GM21360 (cell line): ENCODE results near the gene TMEM272.
A peak's percentile ranks its signal among the peaks of the same experiment; 100 is the strongest.

ENCODE experiments used
- ATAC-seq: cut with Tn5 transposase; IDR thresholded peaks from one replicate; pipeline ENCODE4 v1.9.1; 2021; ENCODE audit warnings: mild to moderate bottlenecking, moderate library complexity; ENCODE audit not compliant: unreplicated experiment

Gene TMEM272

DNA sequence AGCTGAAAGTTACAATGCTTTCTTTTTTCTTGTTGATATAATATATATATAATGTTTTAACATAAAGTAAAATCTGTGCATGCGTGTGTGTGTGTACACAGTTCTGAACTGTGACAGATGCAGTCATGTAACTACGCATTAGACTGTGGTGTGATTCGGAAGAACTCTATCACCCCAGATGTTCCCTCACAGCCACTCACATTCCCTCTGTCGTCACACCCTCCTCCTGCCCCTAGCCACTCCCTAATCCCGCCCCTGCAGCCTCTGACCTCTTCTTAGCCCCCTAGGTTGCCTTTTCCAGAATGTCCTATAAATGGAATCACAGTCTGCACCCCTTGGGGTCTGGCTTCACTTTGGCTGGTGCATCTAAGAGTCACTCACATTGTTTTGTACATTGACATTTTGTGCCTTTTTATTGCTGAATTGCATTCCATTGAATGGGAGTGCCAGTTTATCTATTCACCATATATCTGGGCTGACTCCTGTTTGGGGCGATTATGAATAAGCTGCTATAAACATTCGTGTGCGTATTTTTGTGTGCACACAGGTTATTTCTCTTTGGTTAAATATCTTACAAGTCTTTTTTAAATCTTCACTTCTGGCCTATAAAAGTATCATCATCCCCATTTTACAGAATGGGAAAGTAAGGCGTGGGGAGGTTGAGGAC lies 61.4 kb downstream of the TMEM272 start:
- no peak for ATAC-seq

DNA sequence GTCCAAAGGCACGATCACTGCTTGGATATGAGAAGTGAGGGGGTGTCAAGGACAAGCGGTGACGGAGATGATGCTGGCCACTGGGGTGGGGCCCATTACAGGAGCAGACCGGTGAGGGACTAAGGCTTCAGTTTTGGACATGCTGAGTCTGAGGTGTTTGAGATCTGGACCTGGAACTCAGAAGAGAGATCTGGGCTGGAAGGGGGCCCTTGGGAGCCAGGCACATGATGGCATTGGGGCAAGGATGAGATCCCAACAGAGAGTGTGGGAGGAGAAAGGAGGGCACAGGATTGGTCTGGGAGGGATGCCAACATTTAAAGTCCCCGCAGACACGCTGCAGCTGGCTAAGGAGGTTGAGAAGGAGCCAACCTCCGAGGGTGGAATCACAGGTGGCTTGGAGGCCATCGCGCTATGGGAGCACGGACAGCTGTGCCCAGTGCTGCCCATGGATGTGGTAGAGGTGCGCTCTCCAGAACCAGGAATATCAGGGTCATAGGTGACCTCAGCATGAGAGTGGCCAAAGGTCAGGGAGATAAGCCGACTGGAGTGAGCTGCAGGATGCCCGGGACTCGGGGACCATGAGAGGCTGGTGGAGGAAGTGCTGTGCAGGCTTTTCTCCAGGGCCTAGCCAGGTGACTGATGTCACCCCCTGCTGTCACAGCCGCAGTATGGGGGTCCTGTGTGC lies 62.8 kb downstream of the TMEM272 start:
- ATAC-seq = no peak

DNA sequence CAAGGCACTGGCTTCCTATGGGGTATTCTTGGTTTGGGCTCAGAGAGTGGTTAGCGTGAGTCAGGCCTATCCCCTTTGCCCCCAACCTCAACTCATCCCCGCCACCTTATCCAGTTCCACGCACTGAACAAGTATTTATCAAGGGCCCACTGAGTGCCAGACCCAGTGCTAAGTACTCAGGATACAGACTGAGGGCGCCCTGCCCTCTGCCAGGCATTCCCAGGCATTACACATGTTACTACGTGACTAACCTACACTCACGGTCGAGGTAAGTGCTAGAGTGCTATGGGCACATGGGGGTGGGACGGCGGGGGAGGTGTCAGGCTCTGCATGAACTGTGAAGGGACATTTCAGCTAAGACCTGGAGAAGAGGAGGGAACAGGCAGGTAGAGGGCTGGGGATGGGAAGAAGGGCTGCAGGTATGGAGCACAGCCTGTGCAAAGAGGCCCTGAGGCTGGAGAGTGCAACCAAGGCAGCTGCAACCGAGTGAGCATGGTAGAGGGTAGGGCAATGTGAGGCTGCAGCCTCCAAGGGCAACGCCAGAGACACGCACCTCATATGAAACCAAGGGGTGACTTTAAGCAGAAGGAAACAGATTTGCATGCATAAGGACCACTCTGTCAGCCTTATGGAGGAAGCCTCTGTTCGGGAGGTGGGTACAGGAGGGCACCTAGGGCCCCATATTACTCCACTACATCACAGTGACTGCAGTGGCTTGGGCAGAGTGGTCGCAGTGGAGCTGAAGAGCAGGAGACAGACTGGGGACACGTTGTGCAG lies 63.5 kb downstream of the TMEM272 start:
- ATAC-seq = no peak

DNA sequence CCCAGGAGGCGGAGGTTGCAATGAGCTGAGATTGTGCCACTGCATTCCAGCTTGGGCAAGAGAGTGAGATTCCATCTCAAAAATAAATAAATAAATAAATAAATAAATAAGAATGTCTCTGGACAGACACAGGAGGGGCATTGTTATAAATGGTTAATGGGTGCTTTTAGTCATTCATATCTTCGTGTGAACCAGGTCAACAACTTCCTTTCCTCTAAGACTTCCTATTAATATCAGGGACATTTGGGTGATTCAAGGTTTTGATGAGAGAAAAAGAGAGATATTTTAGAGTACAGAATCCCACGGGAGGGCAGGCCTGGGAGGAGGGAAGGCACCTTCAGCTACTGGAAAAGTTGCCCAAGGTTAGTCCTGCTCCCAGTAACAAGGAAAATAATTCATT lies 64.9 kb downstream of the TMEM272 start:
- no peak for ATAC-seq

DNA sequence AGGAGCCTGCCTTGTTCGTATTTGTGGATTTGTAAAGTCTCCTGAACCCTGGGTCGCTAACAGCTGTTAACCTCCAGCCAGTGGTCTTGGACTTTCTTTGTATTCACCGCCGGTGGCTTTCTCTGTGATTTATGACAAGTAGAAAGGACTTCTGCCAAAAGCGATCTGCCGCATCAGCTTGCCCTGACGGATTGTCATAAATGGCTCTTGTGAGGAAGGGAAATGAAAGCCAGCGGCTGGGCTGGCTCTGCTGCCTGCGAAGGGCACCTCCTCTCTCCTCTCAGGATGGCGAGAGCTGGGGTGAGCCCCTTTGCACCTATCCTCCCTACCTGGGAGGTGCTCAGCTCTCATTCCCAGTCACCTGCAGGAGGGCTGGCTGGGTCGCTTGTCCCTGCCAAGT lies 66.6 kb downstream of the TMEM272 start:
- ATAC-seq = no peak

DNA sequence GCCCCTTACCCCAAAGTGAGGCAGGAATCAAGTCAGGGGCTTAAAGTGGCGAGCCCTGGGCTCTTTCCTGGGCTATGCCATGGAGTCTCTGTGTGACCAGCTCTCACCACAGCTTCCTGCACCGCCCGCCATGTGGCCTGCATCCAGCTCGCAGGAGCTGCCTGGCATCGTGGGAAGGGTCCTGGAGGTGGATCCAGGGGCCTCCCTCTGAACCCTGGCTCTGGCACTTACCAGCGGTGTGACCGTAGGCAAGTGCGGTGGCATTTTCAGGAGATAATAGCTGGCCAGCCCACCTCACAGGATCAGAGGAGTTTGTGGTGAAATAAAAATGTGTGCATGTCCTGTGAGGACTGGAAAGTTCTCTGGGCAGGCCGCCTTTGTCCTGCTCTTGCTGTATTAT lies 67.1 kb downstream of the TMEM272 start:
- ATAC-seq = no peak

DNA sequence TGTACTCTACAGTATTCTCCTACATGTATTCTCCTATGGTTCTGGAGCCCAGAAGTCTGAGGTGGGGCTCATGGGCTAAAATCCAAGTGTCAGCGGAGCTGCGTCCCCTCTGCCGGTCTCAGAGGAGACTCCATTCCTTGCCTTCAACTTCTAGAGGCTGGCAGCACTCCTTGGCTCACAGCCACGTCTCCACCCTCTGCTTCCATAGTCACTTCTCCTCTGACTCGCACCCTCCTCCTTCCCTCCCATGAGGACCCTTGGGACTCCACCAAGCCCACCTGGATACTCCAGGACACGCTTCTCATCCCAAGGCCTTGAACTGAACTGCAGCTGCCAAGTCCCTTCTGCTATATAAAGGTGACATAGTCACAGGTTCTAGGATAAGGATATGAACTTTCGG lies 68.8 kb downstream of the TMEM272 start:
- no peak for ATAC-seq

DNA sequence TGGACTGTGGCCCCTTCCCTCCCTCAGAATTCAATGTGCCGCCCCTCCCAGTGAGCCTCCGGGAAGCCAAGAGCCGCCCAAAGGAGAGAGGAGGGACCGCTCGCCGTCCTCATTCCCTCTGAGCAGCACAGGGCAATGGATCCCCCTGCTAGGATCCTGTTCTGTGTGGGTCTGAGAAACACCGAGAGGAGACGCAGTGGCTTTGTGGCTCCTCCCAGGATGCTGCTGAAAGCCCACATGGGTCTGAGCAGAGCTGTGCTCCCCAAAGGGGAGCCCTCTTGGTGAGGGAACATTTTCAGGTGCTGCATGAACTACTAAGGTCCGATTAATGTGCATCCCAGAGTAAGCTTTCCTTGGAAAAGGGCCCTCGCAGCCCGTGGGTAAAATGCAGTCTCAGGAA lies 71.5 kb downstream of the TMEM272 start:
- ATAC-seq = no peak

DNA sequence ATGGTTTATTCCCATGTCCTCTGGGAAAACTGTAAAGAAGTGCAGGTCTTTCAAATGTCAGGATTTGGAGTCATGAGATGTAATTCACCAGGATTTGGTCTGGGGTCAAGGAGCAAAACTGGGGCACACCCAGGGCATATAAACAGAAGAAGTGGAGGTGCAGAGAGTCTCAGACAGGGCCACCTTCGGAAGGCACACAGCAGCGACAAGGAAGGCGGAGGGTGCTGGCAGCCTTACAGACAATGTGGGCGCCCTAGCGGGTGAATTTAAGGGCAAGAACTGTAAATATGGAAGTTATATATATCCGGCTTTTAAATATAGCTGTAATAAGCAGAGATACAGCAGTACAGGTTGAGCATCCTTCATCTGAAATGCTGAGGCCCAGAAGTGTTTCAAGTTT lies 72.2 kb downstream of the TMEM272 start:
- ATAC-seq = no peak

DNA sequence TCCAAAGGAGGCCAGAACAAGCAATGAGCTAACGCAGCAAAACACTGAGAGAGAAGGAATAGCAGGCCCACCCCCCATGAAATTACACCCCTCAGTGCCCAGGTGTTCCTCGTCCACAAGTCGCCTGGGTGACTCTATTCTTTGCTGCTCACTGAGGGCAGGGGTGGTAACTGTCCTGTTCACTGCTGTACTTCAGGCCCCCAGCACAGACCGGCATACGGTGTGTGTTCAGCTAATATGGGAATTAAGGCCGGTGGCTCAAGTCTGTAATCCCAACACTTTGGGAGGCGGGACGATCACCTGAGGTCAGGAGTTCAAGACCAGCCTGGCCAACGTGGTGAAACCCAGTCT lies 72.9 kb downstream of the TMEM272 start:
- no peak for ATAC-seq

DNA sequence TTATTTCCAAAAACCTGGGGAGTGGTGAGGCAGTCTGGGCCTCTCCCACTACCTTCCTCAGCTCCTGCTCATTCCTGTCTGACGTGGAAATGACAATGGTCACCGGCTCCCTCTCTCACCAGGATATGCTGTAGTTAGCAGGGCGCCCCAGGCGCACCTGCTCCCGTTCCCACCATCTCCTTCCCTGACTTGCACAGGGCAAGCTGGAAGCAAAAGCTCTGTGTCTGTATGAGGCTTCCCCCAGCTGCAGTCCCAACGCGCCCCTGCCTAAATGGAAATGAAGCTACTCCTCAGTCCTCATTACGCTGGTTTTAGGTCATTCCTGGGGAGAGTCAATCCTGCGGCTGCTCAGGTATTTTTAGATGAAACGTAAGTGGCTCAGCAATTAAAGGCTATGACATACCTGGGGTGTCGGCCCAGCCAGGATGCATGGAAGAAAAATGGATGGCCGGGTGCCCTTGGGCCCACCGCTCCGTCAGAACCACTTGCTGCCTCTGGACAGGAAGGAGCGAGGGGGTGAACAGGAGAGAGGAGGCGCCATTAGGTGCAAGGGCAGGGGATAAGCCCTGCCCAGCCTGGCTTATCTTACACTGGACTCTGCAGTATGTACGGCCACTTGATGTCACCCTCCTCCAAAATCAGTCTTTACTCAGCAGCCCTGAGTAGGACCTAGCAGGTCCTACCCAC lies 73.4 kb downstream of the TMEM272 start:
- no peak for ATAC-seq

DNA sequence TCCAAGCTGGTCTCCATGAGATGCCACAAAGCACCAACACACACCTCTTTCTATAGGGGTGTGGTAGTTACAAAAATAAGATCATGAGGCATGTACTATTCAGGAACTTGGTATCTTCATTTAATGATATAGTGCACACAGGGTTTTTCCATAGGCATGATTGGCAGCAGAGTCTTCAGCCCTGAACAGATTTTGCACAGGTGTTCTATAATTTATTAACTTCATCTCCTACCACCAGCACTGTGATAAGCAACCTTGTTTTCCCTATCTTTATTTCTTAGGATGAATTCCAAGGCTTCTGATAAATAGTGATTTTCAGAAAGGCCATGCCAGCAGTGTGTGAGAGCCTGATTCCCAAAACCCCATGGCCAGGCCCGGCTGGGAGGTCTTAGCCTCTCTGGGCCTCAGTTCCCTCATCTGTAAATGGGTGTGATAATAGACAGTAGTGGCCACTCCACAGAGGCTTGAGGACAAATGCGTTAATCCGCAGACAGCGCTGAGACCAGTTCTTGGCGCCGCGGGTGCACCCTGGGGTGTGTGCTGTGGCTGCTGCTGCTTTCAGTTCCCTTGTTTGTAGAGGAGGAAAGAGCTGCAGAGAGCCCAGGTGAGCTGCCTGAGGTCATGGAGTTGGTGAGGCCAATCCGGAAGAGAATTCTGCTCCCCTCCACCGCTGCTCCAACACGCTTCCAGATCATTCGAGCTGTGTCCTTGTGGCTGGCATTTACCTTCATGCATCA lies 74.1 kb downstream of the TMEM272 start:
- no peak for ATAC-seq

DNA sequence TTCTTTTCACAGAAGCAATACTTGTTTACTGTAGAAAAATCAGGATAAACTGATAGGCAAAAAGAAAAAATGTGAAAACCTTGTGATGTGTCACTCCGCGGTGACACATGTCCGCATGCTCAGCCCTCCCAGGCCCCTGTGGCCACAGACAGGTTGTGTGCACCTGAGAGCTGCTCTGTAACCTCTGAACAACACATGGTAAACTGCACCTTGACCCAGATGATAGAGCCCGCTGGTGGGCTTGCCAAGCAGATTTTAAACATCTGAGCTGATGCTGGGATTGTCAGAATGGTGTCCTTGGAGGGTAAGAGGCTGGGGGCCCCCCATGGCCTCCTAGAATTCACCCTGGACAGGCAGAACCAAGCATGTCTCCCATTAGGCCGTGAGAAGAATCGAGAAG lies 74.8 kb downstream of the TMEM272 start:
- ATAC-seq = no peak

DNA sequence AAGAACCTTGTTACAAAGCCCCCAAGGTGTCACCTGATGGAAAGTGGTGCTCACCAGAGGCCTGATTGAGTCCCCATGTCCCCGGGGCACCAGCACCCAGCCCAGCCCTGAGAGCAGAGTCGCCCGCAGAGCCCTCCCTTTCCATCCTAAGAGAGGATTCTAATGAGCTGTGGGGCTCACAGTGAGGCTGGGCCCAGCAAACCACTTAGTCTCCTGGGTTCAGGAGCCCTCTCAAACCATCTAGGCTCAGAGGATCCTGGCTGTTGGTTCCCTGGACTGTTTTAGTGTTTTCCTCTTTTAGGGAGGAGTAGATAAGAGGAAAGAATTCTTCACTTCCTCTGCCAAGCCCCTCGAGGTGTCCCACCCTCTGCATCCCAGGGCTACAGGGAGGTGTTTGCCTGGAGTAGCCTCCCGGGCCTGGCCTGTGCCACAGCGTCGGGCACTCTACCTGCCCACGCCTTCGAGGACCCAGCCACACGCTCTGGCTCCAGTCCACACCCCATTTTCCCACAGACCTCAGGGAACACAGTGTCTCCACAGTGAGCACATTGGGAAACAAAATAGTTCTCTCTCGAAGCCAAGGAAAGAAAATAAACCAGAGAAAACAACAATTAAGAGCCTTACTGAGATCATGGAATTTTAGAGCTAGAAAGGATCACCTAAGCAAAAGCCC lies 75.4 kb downstream of the TMEM272 start:
- no peak for ATAC-seq

DNA sequence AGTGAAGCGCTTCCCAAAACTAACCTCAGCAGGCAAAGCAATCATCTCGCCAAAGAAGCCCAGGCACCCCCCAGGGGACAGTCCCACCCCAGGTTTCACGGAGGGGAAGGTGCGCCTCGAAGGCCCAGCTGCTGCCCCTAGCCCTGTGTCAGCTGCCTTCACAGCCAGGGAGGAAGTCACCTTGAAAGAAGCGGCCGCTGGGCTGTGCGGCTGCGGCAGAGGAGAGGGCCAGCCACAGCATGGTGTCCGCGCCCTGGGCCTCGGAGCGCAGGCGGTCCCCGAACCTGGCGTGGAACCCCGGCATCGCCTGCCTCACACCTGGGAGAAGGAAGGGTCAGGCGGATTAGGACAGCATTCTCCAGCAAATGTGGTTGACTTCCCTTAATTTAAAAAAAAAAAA lies 76.0 kb downstream of the TMEM272 start:
- ATAC-seq = no peak

DNA sequence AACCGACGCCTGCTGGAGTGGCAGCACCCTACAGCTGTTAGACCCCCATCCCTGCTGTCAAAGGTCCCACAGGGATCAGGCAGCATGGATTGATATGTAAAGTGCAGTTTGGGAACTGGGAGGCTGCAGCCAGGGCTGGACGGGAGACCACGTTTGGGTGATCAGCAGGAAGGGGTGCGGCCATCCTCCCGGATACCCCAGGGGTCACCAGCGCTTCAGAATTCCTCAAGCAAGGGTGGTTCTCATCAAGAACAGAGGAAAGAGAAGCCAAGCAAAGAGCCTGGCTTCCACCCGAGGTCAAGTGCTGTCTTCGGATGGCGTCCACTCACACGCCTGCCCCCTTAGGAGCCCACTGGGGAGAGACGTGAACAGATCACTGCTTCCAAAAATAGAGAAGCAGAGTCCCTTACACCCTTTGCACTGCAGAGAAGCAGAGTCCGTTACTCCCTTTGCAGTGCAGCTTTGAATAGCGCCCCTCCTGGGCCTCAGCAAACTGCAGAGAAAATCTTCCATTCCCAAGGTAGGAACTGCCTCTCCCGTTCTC lies 76.5 kb downstream of the TMEM272 start:
- no peak for ATAC-seq

DNA sequence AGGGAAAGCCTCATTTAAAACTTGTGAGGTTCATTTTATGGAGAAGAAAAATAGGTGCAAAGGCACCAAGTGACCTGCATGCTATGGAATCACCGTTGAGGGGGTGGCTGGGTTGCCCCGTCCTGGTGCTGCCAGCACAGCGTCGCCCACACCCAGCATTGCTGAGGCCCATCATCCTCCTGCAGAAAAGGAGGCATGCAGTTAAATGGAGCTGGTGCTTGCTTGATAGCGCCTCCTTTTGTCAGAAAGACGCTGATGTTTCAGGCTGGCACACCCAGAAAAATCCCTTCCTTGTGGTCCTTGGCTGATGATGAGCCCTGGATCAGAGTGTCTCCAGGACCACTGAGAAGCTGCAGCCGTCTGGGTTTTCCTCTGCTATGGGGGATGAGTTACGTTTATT lies 77.9 kb downstream of the TMEM272 start:
- ATAC-seq = no peak

DNA sequence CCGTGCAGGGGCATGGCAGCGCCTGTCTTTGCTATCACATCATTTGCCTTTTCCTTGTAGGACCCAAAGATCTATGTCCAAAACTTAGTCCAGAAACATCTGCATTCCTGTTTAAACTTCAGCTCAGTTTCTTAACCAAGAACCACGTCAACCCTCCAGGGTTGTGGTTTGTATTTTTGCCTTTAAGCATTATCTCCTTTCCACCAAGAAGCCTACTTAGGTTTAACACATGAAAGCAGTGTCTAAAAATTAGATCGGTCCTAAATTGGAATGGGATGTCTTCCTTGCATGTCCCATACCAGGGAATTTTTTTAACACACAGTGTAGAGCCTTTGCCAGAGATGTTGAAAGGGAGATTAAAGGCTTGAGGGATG lies 79.8 kb downstream of the TMEM272 start:
- ATAC-seq = no peak

DNA sequence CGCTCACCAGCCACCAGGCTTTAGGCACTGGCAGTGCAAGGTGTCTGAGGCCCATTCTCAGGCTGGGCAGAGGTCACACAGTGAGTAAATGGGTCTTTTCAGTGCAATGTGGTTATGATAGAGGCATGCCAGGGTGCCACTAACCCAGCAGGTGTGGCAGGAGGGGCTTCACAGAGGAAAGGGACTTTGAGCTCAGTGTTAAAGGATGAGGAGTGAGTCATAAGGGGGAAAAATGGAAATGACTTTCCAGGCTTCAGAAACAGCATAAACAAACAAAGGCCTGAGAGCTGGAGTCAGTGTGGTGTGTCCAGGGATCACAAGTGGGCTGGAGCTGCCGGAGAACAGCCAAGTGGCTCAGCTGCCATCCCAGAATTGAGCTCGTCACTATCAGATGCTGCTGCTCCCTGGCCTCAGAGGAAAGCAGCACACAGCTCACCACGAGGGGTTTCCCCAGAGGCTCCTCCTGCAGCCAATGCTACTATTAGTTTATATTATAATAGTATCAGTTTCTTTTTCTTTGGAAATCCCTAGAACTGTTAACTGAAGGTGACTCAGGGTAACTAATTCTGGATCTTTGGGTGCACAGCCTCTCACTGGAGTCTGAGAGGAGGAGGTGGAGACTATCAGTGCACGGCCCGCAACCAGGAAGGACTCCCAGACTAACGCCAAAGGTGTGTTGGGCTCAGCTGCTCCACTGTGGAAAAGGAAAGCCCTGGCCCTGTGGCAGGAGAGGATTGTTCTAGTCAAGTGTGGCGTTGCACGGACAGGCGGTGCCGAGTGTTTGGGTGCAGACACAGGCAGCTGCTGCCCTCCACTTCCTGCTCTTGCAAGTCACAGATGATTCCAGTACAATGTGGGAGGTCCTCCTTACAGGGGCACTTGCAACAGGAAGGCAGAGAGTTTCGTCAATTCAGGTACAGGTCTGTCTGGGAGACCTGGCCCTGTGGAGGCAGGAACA lies 80.5 kb downstream of the TMEM272 start:
- peak; percentile 79 for ATAC-seq
